Measurements from ENCODE around the gene C19orf38. TPM values are rescaled to one million over a fixed set of nuclear protein-coding genes. Genes with fewer than 3 reads are reported as not detected.

The C19orf38 gene
- total and polyA plus RNA-seq, 2 experiments from 2014 or later = 0.45 TPM; not detected in 1

DNA sequence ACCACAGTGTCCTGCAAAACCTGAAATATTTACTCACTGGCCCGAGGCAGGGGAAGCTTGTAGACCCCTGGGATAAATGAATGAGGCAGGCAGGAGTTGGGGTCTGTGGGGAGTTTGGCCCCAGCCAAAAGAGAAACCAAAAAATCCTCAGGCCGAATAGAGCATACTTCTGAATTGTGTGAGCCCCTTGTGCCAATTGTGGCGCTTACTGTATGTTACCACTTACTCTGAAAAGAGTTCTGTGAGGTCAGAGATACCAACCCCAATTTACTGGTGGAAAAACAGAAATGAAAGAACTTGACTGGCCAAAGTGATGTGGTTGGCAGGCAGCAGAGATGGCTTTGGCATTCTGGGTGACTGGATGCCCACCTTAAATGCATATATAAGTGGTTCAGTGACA, 30.0 kb downstream of the C19orf38 start:
- Histone ChIP-seq H3K36me3 (ENCODE audit: insufficient read depth) (no peaks in the 10 kb centered on the region), H2AFZ (no peak overlapping the region), H3K79me2 (replicated peaks; ENCODE audit: insufficient read depth) (peaks cover 95% of the 10 kb centered on the region), H3K4me1 (ENCODE audit: insufficient read depth) (peaks cover 45% of the 10 kb centered on the region), H3K9me2 (ENCODE audit: insufficient read depth) (no peaks in the 10 kb centered on the region; the same call in 1 of the 2 replicates), H3K4me2 (no peak overlapping the region), H3K27ac (ENCODE audit: low read depth) (peak overlapping the region; percentile 62), H3F3A (replicated peaks; ENCODE audit: low read depth) (peaks cover 35% of the 10 kb centered on the region), H3K27me3 (ENCODE audit: insufficient read depth) (no peaks in the 10 kb centered on the region), H3K4me3 (no peak overlapping the region), H4K20me1 (replicated peaks; ENCODE audit: insufficient read depth) (peaks cover 11% of the 10 kb centered on the region)
- TF ChIP-seq STAT1 (IDR thresholded peaks at IDR 0.05; ENCODE audit: unreplicated experiment) = no peak
- TF ChIP-seq, protein P1, sequence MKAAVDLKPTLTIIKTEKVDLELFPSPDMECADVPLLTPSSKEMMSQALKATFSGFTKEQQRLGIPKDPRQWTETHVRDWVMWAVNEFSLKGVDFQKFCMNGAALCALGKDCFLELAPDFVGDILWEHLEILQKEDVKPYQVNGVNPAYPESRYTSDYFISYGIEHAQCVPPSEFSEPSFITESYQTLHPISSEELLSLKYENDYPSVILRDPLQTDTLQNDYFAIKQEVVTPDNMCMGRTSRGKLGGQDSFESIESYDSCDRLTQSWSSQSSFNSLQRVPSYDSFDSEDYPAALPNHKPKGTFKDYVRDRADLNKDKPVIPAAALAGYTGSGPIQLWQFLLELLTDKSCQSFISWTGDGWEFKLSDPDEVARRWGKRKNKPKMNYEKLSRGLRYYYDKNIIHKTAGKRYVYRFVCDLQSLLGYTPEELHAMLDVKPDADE (IDR thresholded peaks at IDR 0.05) = no peak
- TF ChIP-seq, protein P2, sequence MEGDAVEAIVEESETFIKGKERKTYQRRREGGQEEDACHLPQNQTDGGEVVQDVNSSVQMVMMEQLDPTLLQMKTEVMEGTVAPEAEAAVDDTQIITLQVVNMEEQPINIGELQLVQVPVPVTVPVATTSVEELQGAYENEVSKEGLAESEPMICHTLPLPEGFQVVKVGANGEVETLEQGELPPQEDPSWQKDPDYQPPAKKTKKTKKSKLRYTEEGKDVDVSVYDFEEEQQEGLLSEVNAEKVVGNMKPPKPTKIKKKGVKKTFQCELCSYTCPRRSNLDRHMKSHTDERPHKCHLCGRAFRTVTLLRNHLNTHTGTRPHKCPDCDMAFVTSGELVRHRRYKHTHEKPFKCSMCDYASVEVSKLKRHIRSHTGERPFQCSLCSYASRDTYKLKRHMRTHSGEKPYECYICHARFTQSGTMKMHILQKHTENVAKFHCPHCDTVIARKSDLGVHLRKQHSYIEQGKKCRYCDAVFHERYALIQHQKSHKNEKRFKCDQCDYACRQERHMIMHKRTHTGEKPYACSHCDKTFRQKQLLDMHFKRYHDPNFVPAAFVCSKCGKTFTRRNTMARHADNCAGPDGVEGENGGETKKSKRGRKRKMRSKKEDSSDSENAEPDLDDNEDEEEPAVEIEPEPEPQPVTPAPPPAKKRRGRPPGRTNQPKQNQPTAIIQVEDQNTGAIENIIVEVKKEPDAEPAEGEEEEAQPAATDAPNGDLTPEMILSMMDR (conservative IDR thresholded peaks at IDR 0.05; ENCODE audit: low read depth in 2 of 2) = no peak
- no peak for TF ChIP-seq JUNB (IDR thresholded peaks at IDR 0.05; ENCODE audit: unreplicated experiment)
- TF ChIP-seq ZNF331 (CRISPR knock-in tag; IDR thresholded peaks at IDR 0.05; ENCODE audit: low read depth) = no peak
- no peak for TF ChIP-seq POLR2AphosphoS5 (IDR thresholded peaks at IDR 0.05; ENCODE audit: low read depth)
- TF ChIP-seq EZH2phosphoT487 (IDR thresholded peaks at IDR 0.05; ENCODE audit: unreplicated experiment) = no peak
- no peak for TF ChIP-seq EZH2 (IDR thresholded peaks at IDR 0.05; ENCODE audit: low read depth, unreplicated experiment)
- TF ChIP-seq ZNF114 (CRISPR knock-in tag; IDR thresholded peaks at IDR 0.05) = no peak
- no peak for TF ChIP-seq NANOG (IDR thresholded peaks at IDR 0.05; ENCODE audit: borderline replicate concordance)
- TF ChIP-seq, protein P3, sequence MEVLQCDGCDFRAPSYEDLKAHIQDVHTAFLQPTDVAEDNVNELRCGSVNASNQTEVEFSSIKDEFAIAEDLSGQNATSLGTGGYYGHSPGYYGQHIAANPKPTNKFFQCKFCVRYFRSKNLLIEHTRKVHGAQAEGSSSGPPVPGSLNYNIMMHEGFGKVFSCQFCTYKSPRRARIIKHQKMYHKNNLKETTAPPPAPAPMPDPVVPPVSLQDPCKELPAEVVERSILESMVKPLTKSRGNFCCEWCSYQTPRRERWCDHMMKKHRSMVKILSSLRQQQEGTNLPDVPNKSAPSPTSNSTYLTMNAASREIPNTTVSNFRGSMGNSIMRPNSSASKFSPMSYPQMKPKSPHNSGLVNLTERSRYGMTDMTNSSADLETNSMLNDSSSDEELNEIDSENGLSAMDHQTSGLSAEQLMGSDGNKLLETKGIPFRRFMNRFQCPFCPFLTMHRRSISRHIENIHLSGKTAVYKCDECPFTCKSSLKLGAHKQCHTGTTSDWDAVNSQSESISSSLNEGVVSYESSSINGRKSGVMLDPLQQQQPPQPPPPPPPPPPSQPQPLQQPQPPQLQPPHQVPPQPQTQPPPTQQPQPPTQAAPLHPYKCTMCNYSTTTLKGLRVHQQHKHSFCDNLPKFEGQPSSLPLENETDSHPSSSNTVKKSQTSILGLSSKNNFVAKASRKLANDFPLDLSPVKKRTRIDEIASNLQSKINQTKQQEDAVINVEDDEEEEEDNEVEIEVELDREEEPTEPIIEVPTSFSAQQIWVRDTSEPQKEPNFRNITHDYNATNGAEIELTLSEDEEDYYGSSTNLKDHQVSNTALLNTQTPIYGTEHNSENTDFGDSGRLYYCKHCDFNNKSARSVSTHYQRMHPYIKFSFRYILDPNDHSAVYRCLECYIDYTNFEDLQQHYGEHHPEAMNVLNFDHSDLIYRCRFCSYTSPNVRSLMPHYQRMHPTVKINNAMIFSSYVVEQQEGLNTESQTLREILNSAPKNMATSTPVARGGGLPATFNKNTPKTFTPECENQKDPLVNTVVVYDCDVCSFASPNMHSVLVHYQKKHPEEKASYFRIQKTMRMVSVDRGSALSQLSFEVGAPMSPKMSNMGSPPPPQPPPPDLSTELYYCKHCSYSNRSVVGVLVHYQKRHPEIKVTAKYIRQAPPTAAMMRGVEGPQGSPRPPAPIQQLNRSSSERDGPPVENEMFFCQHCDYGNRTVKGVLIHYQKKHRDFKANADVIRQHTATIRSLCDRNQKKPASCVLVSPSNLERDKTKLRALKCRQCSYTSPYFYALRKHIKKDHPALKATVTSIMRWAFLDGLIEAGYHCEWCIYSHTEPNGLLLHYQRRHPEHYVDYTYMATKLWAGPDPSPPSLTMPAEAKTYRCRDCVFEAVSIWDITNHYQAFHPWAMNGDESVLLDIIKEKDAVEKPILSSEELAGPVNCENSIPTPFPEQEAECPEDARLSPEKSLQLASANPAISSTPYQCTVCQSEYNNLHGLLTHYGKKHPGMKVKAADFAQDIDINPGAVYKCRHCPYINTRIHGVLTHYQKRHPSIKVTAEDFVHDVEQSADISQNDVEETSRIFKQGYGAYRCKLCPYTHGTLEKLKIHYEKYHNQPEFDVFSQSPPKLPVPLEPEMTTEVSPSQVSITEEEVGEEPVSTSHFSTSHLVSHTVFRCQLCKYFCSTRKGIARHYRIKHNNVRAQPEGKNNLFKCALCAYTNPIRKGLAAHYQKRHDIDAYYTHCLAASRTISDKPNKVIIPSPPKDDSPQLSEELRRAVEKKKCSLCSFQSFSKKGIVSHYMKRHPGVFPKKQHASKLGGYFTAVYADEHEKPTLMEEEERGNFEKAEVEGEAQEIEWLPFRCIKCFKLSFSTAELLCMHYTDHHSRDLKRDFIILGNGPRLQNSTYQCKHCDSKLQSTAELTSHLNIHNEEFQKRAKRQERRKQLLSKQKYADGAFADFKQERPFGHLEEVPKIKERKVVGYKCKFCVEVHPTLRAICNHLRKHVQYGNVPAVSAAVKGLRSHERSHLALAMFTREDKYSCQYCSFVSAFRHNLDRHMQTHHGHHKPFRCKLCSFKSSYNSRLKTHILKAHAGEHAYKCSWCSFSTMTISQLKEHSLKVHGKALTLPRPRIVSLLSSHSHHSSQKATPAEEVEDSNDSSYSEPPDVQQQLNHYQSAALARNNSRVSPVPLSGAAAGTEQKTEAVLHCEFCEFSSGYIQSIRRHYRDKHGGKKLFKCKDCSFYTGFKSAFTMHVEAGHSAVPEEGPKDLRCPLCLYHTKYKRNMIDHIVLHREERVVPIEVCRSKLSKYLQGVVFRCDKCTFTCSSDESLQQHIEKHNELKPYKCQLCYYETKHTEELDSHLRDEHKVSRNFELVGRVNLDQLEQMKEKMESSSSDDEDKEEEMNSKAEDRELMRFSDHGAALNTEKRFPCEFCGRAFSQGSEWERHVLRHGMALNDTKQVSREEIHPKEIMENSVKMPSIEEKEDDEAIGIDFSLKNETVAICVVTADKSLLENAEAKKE (CRISPR knock-in tag; IDR thresholded peaks at IDR 0.05) = no peak
- TF ChIP-seq, protein P4, sequence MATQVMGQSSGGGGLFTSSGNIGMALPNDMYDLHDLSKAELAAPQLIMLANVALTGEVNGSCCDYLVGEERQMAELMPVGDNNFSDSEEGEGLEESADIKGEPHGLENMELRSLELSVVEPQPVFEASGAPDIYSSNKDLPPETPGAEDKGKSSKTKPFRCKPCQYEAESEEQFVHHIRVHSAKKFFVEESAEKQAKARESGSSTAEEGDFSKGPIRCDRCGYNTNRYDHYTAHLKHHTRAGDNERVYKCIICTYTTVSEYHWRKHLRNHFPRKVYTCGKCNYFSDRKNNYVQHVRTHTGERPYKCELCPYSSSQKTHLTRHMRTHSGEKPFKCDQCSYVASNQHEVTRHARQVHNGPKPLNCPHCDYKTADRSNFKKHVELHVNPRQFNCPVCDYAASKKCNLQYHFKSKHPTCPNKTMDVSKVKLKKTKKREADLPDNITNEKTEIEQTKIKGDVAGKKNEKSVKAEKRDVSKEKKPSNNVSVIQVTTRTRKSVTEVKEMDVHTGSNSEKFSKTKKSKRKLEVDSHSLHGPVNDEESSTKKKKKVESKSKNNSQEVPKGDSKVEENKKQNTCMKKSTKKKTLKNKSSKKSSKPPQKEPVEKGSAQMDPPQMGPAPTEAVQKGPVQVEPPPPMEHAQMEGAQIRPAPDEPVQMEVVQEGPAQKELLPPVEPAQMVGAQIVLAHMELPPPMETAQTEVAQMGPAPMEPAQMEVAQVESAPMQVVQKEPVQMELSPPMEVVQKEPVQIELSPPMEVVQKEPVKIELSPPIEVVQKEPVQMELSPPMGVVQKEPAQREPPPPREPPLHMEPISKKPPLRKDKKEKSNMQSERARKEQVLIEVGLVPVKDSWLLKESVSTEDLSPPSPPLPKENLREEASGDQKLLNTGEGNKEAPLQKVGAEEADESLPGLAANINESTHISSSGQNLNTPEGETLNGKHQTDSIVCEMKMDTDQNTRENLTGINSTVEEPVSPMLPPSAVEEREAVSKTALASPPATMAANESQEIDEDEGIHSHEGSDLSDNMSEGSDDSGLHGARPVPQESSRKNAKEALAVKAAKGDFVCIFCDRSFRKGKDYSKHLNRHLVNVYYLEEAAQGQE (IDR thresholded peaks at IDR 0.05; ENCODE audit: unreplicated experiment) = no peak
- no peak for TF ChIP-seq CREB1 (CRISPR knock-in tag; IDR thresholded peaks at IDR 0.05; ENCODE audit: low read depth)
- no peak for DNase-seq (ENCODE audit: low spot score)
- H3K27ac Mint-ChIP-seq = peak overlapping the region; percentile 98
- no peaks in the 10 kb centered on the region for H3K9me3 Mint-ChIP-seq
- peaks cover 50% of the 10 kb centered on the region for H3K4me1 Mint-ChIP-seq
- no peak overlapping the region; the same call in 2 of the 3 replicates for H3K4me3 Mint-ChIP-seq
- H3K27me3 Mint-ChIP-seq (ENCODE audit: insufficient read depth, low read depth, poor library complexity) = peaks cover 21% of the 10 kb centered on the region
- no peak for ATAC-seq
- H3K36me3 Mint-ChIP-seq (ENCODE audit: low read depth) = peaks cover 19% of the 10 kb centered on the region
